Measurements from ENCODE around the gene UPF1.

DNA sequence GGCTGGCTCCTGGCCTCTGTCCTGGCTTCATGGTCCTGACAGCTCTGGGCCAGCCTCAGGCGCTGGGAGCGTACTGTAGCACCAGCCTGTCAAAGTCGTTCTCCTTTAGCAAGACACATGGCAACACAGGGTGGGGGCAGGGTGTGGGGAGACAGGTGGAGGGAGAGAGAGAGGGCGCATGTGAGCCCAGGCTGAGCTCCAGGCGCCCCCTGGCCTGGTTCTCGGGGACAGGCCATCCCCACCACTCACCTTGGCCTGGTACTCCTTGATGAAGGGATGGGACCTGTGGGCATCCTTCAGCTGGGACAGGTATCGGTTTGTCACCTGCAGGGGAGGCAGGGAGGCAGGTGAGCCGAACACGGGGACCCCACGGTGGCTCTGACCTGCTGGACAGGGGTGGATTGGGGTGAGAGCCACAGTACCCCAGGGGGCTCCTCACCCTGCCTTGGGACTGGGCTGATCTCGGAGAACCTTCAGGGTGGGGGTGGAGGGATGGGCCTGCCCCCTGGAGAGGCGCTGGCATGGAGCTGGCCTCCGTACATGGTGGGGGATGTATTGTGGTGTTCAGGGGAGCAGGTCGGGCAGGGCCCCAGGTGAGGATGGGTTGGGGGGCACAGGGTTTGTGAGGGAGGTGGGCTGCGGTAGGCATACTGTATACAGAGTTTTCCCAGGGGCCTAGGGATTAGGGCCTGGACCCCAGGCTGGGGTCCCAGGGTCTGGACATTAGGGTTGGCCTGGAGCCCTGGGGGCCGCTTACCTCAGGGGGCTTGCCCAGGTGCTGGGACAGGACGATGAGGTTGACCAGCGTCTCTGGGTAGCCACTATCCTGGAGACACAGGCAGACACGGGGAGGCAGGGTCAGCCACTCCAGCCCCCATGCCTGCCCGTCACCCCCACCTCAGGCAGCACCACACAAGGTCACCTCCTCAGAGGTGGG, 68.1 kb downstream of the UPF1 start:
- TF ChIP-seq, protein P1, sequence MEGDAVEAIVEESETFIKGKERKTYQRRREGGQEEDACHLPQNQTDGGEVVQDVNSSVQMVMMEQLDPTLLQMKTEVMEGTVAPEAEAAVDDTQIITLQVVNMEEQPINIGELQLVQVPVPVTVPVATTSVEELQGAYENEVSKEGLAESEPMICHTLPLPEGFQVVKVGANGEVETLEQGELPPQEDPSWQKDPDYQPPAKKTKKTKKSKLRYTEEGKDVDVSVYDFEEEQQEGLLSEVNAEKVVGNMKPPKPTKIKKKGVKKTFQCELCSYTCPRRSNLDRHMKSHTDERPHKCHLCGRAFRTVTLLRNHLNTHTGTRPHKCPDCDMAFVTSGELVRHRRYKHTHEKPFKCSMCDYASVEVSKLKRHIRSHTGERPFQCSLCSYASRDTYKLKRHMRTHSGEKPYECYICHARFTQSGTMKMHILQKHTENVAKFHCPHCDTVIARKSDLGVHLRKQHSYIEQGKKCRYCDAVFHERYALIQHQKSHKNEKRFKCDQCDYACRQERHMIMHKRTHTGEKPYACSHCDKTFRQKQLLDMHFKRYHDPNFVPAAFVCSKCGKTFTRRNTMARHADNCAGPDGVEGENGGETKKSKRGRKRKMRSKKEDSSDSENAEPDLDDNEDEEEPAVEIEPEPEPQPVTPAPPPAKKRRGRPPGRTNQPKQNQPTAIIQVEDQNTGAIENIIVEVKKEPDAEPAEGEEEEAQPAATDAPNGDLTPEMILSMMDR (IDR thresholded peaks at IDR 0.05; ENCODE audit: insufficient read depth, low read depth, low read length), result no peak
- TF ChIP-seq EZH2 (IDR thresholded peaks at IDR 0.05; ENCODE audit: insufficient read depth, low read length), result no peak

Data from astrocyte (in vitro differentiated cells and primary cell).